Urothelium cell line (cell line): ENCODE measurements around the gene LUZP1.
A peak's percentile ranks its signal among the peaks of the same experiment; 100 is the strongest.

Experiments used
- DNase-seq: peaks from one replicate; pipeline ENCODE4 v3.0.0; 2011; ENCODE audit warnings: low spot score, mixed read lengths
- FAIRE-seq: peaks from 2 replicates; lab custom pipeline; 2011; peaks lifted over from hg19 to GRCh38; lab: Jason Lieb, UNC

Gene LUZP1

GRCh38 chr1:23092447-23092846 is 76.2 kb downstream of the LUZP1 start:
- FAIRE-seq (no peak), DNase-seq (no peak)

DNA sequence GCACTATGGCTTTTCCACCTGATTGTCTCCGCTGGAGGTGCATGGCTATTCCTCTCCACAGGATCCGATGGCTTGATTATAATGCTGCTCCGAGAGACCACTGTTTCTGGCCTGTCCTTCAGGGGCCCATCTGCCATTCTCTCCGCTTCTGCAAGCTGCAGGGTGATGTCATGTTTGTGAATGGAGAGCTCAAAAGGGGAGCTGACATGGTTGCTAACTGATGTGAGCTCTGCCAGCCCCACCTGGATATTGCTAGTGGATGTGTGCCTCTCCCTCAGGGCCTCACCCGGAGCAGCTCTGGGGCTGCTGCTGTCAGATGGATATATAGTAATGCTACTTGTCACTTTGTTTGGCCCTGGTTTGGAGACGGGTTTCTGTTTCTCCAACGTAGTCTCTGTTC is 77.1 kb downstream of the LUZP1 start:
- no peak for FAIRE-seq
- DNase-seq, result no peak

GRCh38 chr1:23090056-23090455 is 78.6 kb downstream of the LUZP1 start:
- no peak for FAIRE-seq
- DNase-seq, result no peak

DNA sequence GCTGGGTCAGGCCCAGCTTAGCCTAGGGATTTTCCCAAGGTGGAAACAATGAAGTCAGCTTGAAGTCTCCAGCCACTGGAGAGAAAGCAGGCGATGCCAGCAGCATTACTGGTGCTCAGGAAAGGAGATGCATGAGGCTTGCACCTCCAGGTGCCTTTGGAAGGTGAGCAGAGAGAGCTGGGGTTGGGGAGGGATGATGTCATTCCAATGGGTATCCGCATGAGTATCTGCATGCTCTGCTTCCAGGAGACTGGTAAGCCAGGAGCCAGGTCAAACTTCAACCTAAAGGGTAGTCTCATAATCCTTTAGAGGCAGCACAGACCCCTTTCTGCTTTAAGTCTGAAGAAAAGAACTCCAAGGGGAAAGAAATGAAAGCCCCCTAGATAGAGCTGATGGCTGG is 80.6 kb downstream of the LUZP1 start:
- FAIRE-seq (no peak), DNase-seq (no peak)

DNA sequence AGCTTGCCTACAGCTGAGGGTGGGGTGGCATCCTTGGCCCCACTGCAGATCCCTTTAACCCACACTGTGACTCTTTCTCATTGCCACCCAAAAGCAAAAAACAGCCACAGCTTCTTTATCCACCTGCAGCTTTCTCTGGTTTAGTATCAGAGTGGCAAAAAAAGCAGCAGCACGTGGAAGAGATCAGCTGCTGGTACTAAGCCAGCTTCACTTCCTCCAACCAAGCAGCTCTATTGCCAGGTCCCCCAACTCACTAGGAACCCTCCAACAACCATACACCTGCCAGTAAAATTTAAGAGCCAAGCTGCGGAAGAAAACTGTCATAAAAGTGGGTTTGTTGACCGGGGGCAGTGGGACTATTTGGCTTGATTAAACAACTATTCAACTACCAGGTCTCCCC is 83.0 kb downstream of the LUZP1 start:
- DNase-seq, result no peak
- FAIRE-seq, result no peak

DNA sequence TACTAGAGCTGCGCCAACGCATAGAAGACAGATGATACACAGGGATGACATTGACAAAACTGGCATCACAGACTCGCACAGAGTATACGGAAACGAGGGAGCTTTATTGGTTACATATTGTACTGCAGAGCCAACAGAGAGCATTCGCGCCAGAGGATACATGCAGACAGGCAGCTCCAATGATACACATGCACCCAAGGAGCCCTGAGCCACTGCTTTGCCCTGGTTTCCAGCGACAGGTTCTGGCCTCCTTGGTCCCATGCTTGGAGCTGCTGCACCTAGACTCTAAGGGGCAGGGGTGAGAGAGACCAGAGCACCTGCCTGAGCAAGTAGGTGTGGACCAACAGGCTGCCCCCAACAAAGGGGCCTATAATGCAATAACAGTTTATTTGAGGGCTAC is 83.8 kb downstream of the LUZP1 start:
- no peak for FAIRE-seq
- no peak for DNase-seq

- DNase-seq, result no peak
- no peak for FAIRE-seq
Observed at GRCh38 chr1:23083714-23084480, 84.8 kb downstream of the LUZP1 start.

GRCh38 chr1:23081376-23081775 is 87.3 kb downstream of the LUZP1 start:
- no peak for FAIRE-seq
- DNase-seq, result peak; percentile 18

DNA sequence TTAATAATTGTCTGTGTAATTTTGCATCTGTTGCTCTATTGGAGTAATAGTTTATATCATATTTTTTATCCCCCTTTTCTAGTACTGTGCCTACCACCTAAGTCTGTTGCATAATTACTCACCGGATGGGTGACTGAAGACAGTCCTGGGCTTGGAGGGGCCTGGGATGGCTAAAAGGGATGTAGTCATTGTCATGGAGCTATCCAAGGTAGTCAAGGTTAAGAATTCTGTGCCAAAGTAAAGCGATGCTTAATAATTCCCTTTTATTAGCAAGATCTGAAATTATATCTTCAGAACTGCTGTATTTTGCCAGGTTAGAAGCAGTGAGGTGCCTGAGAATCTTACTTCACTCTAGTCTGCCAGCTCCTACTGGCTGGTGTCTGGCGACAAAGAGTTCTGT is 87.8 kb downstream of the LUZP1 start:
- DNase-seq (no peak), FAIRE-seq (no peak)

DNA sequence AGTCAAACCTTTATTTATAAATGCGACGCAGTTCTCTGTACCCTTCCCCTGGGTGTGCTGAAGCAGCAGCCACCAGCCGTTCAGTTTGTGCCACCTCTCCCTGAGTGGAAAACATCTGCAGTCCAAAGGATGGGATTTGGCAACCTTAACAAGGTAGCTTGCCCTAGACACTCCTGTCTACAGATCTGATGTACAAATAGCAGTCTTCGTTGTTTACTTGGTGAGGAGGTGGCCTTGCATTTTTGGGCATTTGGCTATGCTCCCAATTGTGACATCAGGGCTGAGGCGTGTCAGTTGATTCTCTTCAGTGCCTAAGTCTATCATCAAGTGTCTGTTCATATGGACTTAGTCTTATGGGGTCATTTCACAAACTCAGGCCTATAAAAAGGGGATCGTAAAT is 89.6 kb downstream of the LUZP1 start:
- DNase-seq, result no peak
- FAIRE-seq, result no peak

DNA sequence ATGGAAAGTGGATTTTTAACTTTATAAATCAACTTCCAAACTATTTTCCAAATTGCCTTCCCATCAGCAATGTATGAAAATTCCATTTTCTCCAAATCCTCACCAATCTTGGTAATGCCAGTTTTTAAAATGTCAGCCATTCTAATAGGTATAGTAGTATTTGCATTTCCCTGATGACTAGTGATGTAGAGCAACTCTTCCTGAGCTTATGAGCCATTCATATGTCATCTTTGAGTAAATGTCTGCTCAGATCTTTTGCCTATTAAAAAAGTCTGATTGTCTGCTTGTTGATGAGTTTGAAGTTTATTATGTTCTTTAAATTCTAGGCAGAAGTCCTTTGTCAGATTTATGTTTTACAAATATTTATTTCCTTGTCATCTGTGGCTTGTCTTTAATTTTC is 94.6 kb downstream of the LUZP1 start:
- DNase-seq (no peak), FAIRE-seq (no peak)

DNA sequence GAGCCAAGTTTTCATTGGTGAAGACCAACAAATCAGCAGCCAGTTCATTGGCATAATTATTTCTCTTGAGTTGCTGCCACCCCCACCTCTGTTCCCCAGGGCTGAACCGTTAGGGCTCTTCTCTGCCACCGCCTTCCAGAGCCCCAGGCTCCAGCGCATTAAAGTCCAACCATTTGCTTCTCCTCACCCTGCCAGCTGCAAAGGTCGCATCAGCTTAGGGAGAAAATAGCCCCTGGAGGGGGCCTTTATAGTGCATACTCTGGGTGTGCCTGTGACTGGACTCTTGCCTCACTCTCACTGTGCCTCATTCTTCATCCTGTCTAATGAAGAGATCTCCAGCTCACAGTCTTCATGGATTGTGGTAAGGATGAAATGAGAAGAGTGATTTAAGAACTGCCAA is 99.0 kb downstream of the LUZP1 start:
- no peak for FAIRE-seq

DNA sequence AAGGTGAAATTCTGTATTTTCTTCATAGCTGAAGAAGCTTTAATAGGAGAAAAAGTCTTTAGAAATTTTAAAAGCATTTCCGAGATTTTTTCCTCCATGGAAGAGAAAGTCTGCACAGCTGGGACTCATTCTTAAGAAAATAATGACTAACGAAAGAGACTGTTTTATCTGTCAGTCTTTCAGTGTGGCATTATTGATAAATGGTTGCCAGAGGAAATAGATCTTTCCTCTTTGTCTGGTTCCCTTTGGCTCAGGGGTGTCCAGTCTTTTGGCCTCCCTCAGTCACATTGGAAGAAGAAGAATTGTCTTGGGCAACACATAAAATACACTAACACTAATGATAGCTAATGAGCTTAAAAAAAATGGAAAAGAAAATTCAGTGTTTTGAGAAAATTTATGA is 99.5 kb downstream of the LUZP1 start:
- FAIRE-seq (no peak), DNase-seq (no peak)

More for the DNA sequence above, 99.0 kb downstream of the LUZP1 start:
- no peak for DNase-seq

- DNase-seq, result no peak
- no peak for FAIRE-seq
Observed at GRCh38 chr1:23066075-23066474, 102.6 kb downstream of the LUZP1 start.

GRCh38 chr1:23065385-23065784 is 103.3 kb downstream of the LUZP1 start:
- DNase-seq, result no peak
- no peak for FAIRE-seq

- no peak for DNase-seq
- FAIRE-seq, result no peak
Observed at GRCh38 chr1:23062271-23062670, 106.4 kb downstream of the LUZP1 start.

DNA sequence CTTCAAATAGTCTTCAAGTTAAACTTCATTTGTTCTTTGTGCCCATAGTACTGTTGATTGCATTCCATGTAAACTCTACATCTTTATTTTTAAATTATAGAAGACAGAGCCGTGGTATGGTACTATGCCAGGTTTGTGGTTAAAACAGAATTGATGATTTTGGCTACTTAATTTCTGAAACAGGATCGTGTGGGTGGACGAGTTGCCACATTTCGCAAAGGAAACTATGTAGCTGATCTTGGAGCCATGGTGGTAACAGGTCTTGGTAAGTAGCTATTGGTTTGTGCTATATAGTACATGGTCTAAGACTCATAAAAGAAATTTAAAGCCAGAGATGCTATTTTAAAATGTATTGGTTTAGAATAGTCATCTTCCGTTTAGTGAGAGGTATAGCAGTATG is 111.4 kb downstream of the LUZP1 start:
- FAIRE-seq, result no peak
- DNase-seq, result no peak

DNA sequence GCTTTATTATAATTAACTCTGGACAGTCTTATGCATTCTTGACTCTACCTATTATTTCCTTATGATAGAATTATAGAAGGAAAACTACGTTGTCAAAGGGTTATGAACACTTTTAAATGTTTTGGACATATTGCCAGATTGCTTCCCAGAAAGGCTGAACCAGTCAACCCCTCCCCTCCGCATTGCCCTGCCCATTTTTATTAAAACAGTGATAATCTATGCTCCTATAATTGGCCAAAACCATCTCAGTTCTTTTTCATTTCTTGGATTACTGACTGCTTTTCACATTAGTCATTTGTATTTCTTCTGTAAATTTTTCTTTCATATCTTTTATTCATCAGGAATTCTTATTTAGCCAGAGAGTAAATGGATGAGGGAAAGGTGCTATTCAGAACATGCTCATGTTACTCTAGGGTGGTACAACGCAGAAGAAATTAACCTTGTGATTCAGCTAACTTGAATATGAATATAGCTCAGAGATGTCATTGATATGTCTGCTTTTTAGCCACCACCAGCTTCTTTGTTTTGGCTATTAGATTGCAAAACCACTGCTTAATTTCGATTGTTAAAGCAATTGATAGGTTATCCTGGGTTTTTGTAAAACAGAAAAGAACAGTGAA is 117.3 kb downstream of the LUZP1 start:
- DNase-seq (no peak), FAIRE-seq (no peak)

DNA sequence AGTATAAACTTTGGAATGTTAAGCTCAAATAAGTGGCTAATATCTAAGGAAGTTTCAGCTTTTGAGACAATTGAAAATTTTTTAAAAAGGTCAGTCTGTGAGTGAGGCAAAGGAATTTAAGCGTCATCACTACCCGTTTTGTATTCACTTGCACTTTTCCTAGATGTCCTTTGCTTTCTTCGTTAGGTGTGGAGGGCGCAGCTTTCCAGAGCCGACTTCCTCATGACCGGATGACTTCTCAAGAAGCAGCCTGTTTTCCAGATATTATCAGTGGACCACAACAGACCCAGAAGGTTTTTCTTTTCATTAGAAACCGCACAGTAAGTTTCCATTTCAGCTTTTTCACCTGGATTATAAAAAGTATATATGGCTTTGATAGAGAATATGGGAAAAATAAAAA is 118.5 kb downstream of the LUZP1 start:
- FAIRE-seq (no peak), DNase-seq (no peak)

GRCh38 chr1:23044035-23044434 is 124.6 kb downstream of the LUZP1 start:
- DNase-seq (no peak), FAIRE-seq (no peak)

- DNase-seq (no peak), FAIRE-seq (no peak)
Observed at GRCh38 chr1:23040509-23040908, 128.1 kb downstream of the LUZP1 start.

- no peak for DNase-seq
- no peak for FAIRE-seq
Observed at GRCh38 chr1:23039308-23039826, 129.3 kb downstream of the LUZP1 start.
